Measurements from ENCODE around the gene COA8.

Gene COA8

GRCh38 chr14:103526247-103526913 is 36.4 kb upstream of the COA8 start:
- FAIRE-seq = no peak

- no peak for FAIRE-seq
Observed at GRCh38 chr14:103526914-103527248, 35.9 kb upstream of the COA8 start.

- FAIRE-seq = no peak
Observed at GRCh38 chr14:103527408-103528145, 35.2 kb upstream of the COA8 start.

- no peak for FAIRE-seq
Observed at GRCh38 chr14:103528146-103528586, 34.6 kb upstream of the COA8 start.

GRCh38 chr14:103528587-103529382 is 34.0 kb upstream of the COA8 start, which contains the start of gene TRMT61A:
Gene TRMT61A, plus strand, starts transcription at chr14:103529196. Its CDS starts 783 bp downstream, at chr14:103529979.
- FAIRE-seq = no peak

- no peak for FAIRE-seq
Observed at GRCh38 chr14:103529383-103530365, 33.1 kb upstream of the COA8 start.

GRCh38 chr14:103530390-103530789 is 32.4 kb upstream of the COA8 start:
- no peak for FAIRE-seq

GRCh38 chr14:103530831-103531230 is 31.9 kb upstream of the COA8 start:
- FAIRE-seq = no peak

GRCh38 chr14:103531421-103532215 is 31.1 kb upstream of the COA8 start:
- FAIRE-seq = no peak

- FAIRE-seq = no peak
Observed at GRCh38 chr14:103532216-103533136, 30.3 kb upstream of the COA8 start.

GRCh38 chr14:103533137-103533998 is 29.4 kb upstream of the COA8 start:
- FAIRE-seq = no peak

- FAIRE-seq = no peak
Observed at GRCh38 chr14:103533999-103534575, 28.7 kb upstream of the COA8 start.

GRCh38 chr14:103534576-103535061 is 28.1 kb upstream of the COA8 start:
- no peak for FAIRE-seq

- FAIRE-seq = no peak
Observed at GRCh38 chr14:103535081-103535890, 27.5 kb upstream of the COA8 start.

GRCh38 chr14:103535891-103536565 is 26.7 kb upstream of the COA8 start:
- no peak for FAIRE-seq

- FAIRE-seq = no peak
Observed at GRCh38 chr14:103536693-103537092, 26.1 kb upstream of the COA8 start.
